Naive thymus-derived CD4-positive, alpha-beta T cell (primary cell): Measurements from ENCODE around the gene CDHR1. TPM values are rescaled to one million over a fixed set of nuclear protein-coding genes. Genes with fewer than 3 reads are reported as not detected.
"Not testable (repeated sequence)": the region's sequence is repeated elsewhere in the genome, so short reads cannot be mapped to it uniquely, and the experiment has no call there.

Experiments
- ATAC-seq: fragments of 150-1000 bp; cut with Tn5 transposase; 2 replicates; pipeline ENCODE4 v1.10.0; 2021; ENCODE audit warnings: mild to moderate bottlenecking, moderate library complexity
- CTCF ChIA-PET: fragments of 350-600 bp; sonication (Branson Sonifier 250); formaldehyde crosslinking; loops from one replicate; lab custom pipeline; 2021; ENCODE audit warnings: antibody characterized with exemption; lab: Charles Lee
- POLR2A ChIA-PET: fragments of 350-600 bp; sonication (Branson Sonifier 250); formaldehyde crosslinking; loops from one replicate; lab custom pipeline; 2021; ENCODE audit warnings: antibody characterized with exemption, inconsistent platforms; lab: Charles Lee
- DNase-seq, 9 donors: peaks; one replicate each; pipeline versions ENCODE4 v3.0.0 to v3.0.0-alpha.2; 2020 to 2022; ENCODE audit warnings: mixed read lengths in 1 of 9
- H3K27ac ChIP-seq: one replicate; pipeline ENCODE4 v1.7.0; 2013; ENCODE audit warnings: mild to moderate bottlenecking, low read depth, low read length, moderate library complexity
- H3K27me3 ChIP-seq, 2 donors: one replicate each; pipeline ENCODE4 v1.7.0; 2013; ENCODE audit warnings: low read length in 2 of 2, mild to moderate bottlenecking in 2 of 2, moderate library complexity in 2 of 2; ENCODE audit not compliant: control insufficient read depth in 2 of 2, insufficient read depth in 2 of 2
- H3K36me3 ChIP-seq, 3 experiments: 1 replicate in 2 of 3; 2 replicates in 1 of 3; pipeline ENCODE4 v1.7.0; 2013; ENCODE audit warnings: low read length in 3 of 3, mild to moderate bottlenecking in 3 of 3, moderate library complexity in 1 of 3; ENCODE audit not compliant: insufficient read depth in 3 of 3, control insufficient read depth in 2 of 3
- H3K4me1 ChIP-seq, 2 donors: one replicate each; pipeline ENCODE4 v1.7.0; 2013; ENCODE audit warnings: low read length in 2 of 2, mild to moderate bottlenecking in 2 of 2, moderate library complexity in 1 of 2; ENCODE audit not compliant: control insufficient read depth in 2 of 2, insufficient read depth in 2 of 2
- H3K4me3 ChIP-seq: 2 replicates; pipeline ENCODE4 v1.7.0; 2013; ENCODE audit warnings: mild to moderate bottlenecking, low read length
- H3K9me3 ChIP-seq, 3 experiments: 1 replicate in 2 of 3; 2 replicates in 1 of 3; pipeline ENCODE4 v1.7.0; 2013; ENCODE audit warnings: low read length in 3 of 3; ENCODE audit not compliant: control insufficient read depth in 2 of 3
- H3K27ac Mint-ChIP-seq, 9 donors: one replicate each; pipeline ENCODE4 v1.8.0; 2020 to 2022; ENCODE audit warnings: mixed read lengths in 9 of 9, mild to moderate bottlenecking in 8 of 9, moderate library complexity in 5 of 9, inconsistent platforms in 2 of 9
- H3K27me3 Mint-ChIP-seq, 5 donors: one replicate each; pipeline ENCODE4 v1.8.0; 2021 to 2022; ENCODE audit warnings: mixed read lengths in 5 of 5, mild to moderate bottlenecking in 1 of 5
- H3K36me3 Mint-ChIP-seq, 5 donors: one replicate each; pipeline ENCODE4 v1.8.0; 2020 to 2022; ENCODE audit warnings: mixed read lengths in 5 of 5, mild to moderate bottlenecking in 3 of 5, inconsistent platforms in 1 of 5
- H3K4me1 Mint-ChIP-seq, 7 donors: one replicate each; pipeline ENCODE4 v1.8.0; 2020 to 2022; ENCODE audit warnings: mixed read lengths in 7 of 7, mild to moderate bottlenecking in 3 of 7, inconsistent platforms in 1 of 7
- H3K4me3 Mint-ChIP-seq, 10 donors: one replicate each; pipeline ENCODE4 v1.8.0; 2020 to 2022; ENCODE audit warnings: mild to moderate bottlenecking in 10 of 10, mixed read lengths in 10 of 10, moderate library complexity in 6 of 10, inconsistent platforms in 2 of 10
- H3K9me3 Mint-ChIP-seq, 11 donors: one replicate each; pipeline ENCODE4 v1.8.0; 2020 to 2022; ENCODE audit warnings: mixed read lengths in 11 of 11, mild to moderate bottlenecking in 4 of 11, inconsistent platforms in 1 of 11, moderate library complexity in 1 of 11
- intact Hi-C, 2 donors: fragments of 100-400 bp; cut with micrococcal nuclease; formaldehyde crosslinking; loops; one replicate each; pipeline ENCODE4 v1.15.1; 2023
- polyA plus RNA-seq, 2 donors: library from polyadenylated mRNA; unstranded; fragments of 300-500 nt; fragmentation: Illumina TruSeq; gene quantifications; one replicate each; pipeline ENCODE4 v1.2.3, GENCODE V29; 2021
- total RNA-seq, 6 experiments: library from RNA in 5 of 6; stranded (reverse) in 5 of 6; gene quantifications; 1 replicate in 5 of 6; 2 replicates in 1 of 6; pipeline ENCODE4 v1.2.3 and lab custom pipeline; 2021 to 2026

CDHR1 gene
- total and polyA plus RNA-seq, 7 experiments from 2014 or later, result 0.15 to 1.6 (median 0.30) TPM; not detected in 2

DNA sequence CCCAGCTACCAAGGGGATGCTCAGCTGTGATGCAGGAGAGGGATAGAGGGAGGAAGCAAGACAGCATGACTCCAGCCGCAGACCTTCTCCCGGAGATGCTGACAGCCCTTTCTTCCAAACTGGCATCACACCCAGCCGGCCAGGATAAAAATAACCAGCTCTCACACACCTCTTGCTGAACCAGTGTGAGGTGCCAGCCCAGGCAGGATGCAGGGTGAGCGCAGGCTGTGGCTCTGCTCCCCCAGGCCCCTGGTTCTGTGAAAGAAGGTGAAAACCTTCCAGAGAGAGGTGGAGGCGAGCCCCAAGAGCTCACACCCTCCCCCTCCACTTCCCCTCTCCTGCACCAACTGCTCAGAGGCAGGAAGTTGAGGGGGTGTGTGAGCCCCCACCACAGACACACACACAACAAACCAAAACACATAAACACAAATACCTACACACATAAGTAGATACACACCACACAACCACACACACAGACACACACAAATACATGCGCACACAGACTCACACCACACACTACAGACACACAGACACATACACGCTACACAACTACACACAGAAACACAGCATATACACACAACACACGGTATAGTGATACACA lies 16.7 kb upstream of the CDHR1 start:
- Mint-ChIP-seq H3K27ac (no peak overlapping the region), H3K9me3 (peaks cover 0 to 4% (median 0%) of the 10 kb centered on the region in 11 donors), H3K4me1 (peaks cover 0 to 12% (median 8%) of the 10 kb centered on the region in 7 donors), H3K36me3 (no peaks in the 10 kb centered on the region), H3K27me3 (no peaks in the 10 kb centered on the region), H3K4me3 (no peak overlapping the region)
- Histone ChIP-seq H3K36me3 (no peaks in the 10 kb centered on the region), H3K9me3 (no peaks in the 10 kb centered on the region), H3K4me3 (peak overlapping the region; percentile 30), H3K27ac (peak overlapping the region; percentile 43), H3K4me1 (peaks cover 27 to 36% of the 10 kb centered on the region in 2 donors), H3K27me3 (no peaks in the 10 kb centered on the region)
- intact Hi-C loops, result loop anchor here in 1 of 2 donors (1.0 kb wide), 2 partner anchors 17 to 38 kb away; partner anchors contain the start of genes CDHR1 and GHITM
- CTCF ChIA-PET, result interaction anchor here (1.1 to 1.8 kb wide), 5 partner anchors 14 to 30 kb away, joined by 3 to 5 read pairs (median 4); no protein-coding TSS in a partner anchor
- DNase-seq, result peak in 7 of 9 donors; percentile 43 to 77 (median 67)
- POLR2A ChIA-PET, result interaction anchor here (0.9 to 1.5 kb wide), 7 partner anchors 9 to 148 kb away, joined by 3 to 12 read pairs (median 4); partner anchors contain the start of gene GHITM
- peak; percentile 90 for ATAC-seq

DNA sequence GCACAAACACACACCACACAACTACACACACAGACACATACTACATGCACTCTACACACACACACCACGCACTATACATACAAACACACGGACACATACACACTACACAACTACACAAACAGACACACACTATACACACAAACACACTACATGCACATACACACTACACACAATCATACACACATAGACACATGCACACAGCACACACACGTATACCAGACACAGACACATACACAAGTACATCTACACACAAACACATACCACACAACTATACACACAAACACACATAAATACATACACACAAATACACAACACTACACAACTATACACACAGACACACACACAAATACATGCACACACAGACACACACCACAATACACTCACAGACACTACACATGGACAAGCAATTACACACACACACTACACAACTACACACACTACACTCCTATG lies 16.2 kb upstream of the CDHR1 start:
- Mint-ChIP-seq H3K9me3 (peaks cover 0 to 4% (median 0%) of the 10 kb centered on the region in 11 donors), H3K36me3 (no peaks in the 10 kb centered on the region), H3K27ac (no peak overlapping the region), H3K27me3 (no peaks in the 10 kb centered on the region), H3K4me1 (peaks cover 0 to 12% (median 7%) of the 10 kb centered on the region in 7 donors), H3K4me3 (no peak overlapping the region)
- no peak for ATAC-seq
- intact Hi-C loops, result no loop called here
- Histone ChIP-seq H3K4me1 (peaks cover 27 to 36% of the 10 kb centered on the region in 2 donors), H3K36me3 (no peaks in the 10 kb centered on the region), H3K9me3 (no peaks in the 10 kb centered on the region), H3K4me3 (no peak overlapping the region), H3K27ac (no peak overlapping the region), H3K27me3 (no peaks in the 10 kb centered on the region)
- DNase-seq, result no peak
- POLR2A ChIA-PET, result interaction anchor here (1.0 to 1.5 kb wide), 5 partner anchors 9 to 39 kb away, joined by 3 to 12 read pairs (median 6); partner anchors contain the start of gene GHITM
- CTCF ChIA-PET, result interaction anchor here (1.1 to 1.8 kb wide), 3 partner anchors 14 to 29 kb away, joined by 3 to 5 read pairs (median 4); no protein-coding TSS in a partner anchor

DNA sequence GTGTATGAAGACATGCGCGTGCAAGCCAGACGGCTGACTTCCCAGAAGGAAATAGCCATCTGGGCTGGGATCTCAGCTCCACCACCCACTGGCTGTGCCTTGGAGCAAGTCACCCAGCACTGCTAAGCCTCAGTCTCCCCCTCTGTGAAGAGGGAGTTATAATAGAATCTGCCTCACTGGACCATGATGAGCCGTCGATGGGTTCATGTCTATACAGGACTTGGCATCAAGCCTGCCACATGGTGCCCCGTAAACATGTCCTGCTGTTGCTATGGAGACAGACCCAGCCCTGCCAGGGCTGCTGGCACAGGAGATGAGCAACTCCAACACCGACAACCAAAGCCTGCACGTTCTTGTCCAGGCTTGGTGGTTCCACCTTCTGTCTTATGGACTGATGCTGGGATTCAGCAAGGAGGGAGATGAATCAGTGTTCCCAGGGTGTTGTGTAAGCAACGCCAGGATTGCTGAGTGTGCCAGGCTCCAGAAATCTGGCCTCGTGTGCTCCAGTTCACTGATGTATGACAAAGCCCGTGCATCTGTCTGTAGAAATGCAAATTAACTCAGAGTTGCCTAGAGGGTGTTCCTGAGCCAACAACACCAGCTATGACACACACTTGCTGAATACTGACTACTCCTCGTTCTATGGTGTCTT lies 15.2 kb upstream of the CDHR1 start:
- ATAC-seq (peak; percentile 47), DNase-seq (peak in 5 of 9 donors; percentile 23 to 44 (median 34))
- no peaks in the 10 kb centered on the region for H3K9me3 ChIP-seq
- H3K36me3 ChIP-seq, result no peaks in the 10 kb centered on the region
- Mint-ChIP-seq H3K27me3 (no peaks in the 10 kb centered on the region), H3K9me3 (peaks cover 0 to 4% (median 0%) of the 10 kb centered on the region in 11 donors), H3K4me1 (peaks cover 0 to 12% (median 7%) of the 10 kb centered on the region in 7 donors), H3K36me3 (no peaks in the 10 kb centered on the region), H3K27ac (no peak overlapping the region), H3K4me3 (no peak overlapping the region)
- H3K4me1 ChIP-seq, result peaks cover 27 to 36% of the 10 kb centered on the region in 2 donors
- no peak overlapping the region for H3K4me3 ChIP-seq
- H3K27ac ChIP-seq, result no peak overlapping the region
- H3K27me3 ChIP-seq, result no peaks in the 10 kb centered on the region
- intact Hi-C loops, result no loop called here
- ChIA-PET CTCF (no interaction called here), POLR2A (no interaction called here)

DNA sequence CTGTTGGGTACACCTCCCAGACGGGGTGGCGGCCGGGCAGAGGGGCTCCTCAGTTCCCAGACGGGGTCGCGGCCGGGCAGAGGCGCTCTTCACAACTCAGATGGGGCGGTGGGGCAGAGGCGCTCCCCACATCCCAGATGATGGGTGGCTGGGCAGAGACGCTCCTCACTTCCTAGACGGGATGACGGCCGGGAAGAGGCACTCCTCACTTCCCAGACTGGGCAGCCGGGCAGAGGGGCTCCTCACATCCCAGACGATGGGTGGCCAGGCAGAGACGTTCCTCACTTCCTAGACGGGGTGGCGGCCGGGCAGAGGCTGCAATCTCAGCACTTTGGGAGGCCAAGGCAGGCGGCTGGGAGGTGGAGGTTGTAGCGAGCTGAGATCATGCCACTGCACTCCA lies 14.0 kb upstream of the CDHR1 start:
- H3K4me1 ChIP-seq, result peaks cover 27 to 35% of the 10 kb centered on the region in 2 donors
- H3K4me3 Mint-ChIP-seq, result not testable (repeated sequence)

DNA sequence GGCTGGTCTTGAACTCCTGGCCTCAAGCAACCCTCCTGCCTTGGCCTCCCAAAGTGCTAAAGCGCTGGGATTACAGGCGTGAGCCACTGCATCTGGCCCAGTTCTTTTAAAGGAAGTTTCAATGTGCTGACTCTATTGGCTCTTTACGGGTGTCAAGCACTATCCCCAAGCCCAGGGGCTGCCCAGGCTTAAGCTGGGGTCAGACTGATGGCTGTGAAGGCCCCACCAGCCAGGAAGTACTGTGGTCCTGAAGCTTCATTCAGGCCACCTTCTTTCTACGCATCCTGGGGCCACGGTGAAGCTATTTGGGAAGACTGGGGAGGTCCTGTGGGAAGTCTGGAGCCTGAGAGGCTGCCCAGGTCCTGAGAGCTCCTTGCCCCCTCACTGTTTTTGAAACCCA lies 12.7 kb upstream of the CDHR1 start:
- intact Hi-C loops, result no loop called here
- no peak overlapping the region for H3K27ac ChIP-seq
- no peak for ATAC-seq

More for the DNA sequence above, 14.0 kb upstream of the CDHR1 start:
- ATAC-seq, H3K36me3 ChIP-seq, H3K27ac Mint-ChIP-seq, H3K9me3 Mint-ChIP-seq, CTCF ChIA-PET, H3K36me3 Mint-ChIP-seq, H3K27ac ChIP-seq, H3K4me3 ChIP-seq, H3K27me3 Mint-ChIP-seq, DNase-seq, intact Hi-C loops, H3K27me3 ChIP-seq, POLR2A ChIA-PET, H3K9me3 ChIP-seq: not testable (repeated sequence)
- H3K4me1 Mint-ChIP-seq, result peaks cover 5 to 13% (median 8%) of the 10 kb centered on the region in 7 donors

DNA sequence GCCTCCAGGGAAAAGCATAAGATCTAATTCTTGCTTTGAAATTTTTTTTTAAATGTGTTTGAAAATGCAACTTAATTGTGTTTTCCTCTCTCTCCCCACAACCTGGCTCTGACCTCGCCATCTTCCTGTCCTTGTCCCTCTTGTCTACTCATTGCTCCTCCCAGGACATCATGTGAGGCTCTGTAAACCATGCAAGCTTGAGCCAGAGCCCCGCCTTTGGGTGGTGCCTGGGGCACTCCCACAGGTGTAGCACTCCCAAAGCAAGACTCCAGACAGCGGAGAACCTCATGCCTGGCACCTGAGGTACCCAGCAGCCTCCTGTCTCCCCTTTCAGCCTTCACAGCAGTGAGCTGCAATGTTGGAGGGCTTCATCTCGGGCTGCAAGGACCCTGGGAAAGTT lies 9.8 kb upstream of the CDHR1 start:
- Histone ChIP-seq H3K9me3 (no peaks in the 10 kb centered on the region), H3K4me3 (no peak overlapping the region), H3K27me3 (no peaks in the 10 kb centered on the region), H3K36me3 (no peaks in the 10 kb centered on the region), H3K27ac (no peak overlapping the region), H3K4me1 (no peaks in the 10 kb centered on the region)
- peaks cover 0 to 4% (median 0%) of the 10 kb centered on the region in 11 donors for H3K9me3 Mint-ChIP-seq
- H3K4me3 Mint-ChIP-seq, result no peak overlapping the region
- H3K36me3 Mint-ChIP-seq, result no peaks in the 10 kb centered on the region
- DNase-seq (no peak), ATAC-seq (no peak)
- peaks cover 0 to 6% (median 0%) of the 10 kb centered on the region in 7 donors for H3K4me1 Mint-ChIP-seq
- peaks cover 0 to 3% (median 0%) of the 10 kb centered on the region in 5 donors for H3K27me3 Mint-ChIP-seq
- H3K27ac Mint-ChIP-seq, result peak overlapping the region in 2 of 9 donors; percentile 23 to 41
- ChIA-PET POLR2A (no interaction called here), CTCF (no interaction called here)
- intact Hi-C loops, result no loop called here

More for the DNA sequence above, 12.7 kb upstream of the CDHR1 start:
- Mint-ChIP-seq H3K27ac (no peak overlapping the region), H3K27me3 (peaks cover 0 to 3% (median 0%) of the 10 kb centered on the region in 5 donors), H3K4me1 (peaks cover 3 to 10% (median 5%) of the 10 kb centered on the region in 7 donors), H3K4me3 (no peak overlapping the region), H3K36me3 (no peaks in the 10 kb centered on the region), H3K9me3 (peaks cover 0 to 4% (median 0%) of the 10 kb centered on the region in 11 donors)
- CTCF ChIA-PET, result interaction anchor here (0.5 to 1.1 kb wide), 2 partner anchors 8 to 9 kb away, joined by 3 read pairs; no protein-coding TSS in a partner anchor
- Histone ChIP-seq H3K36me3 (no peaks in the 10 kb centered on the region), H3K27me3 (no peaks in the 10 kb centered on the region), H3K4me3 (no peak overlapping the region), H3K4me1 (peaks cover 23 to 24% of the 10 kb centered on the region in 2 donors), H3K9me3 (no peaks in the 10 kb centered on the region)
- POLR2A ChIA-PET, result interaction anchor here (0.6 kb wide), 1 partner anchor 1705 kb away, joined by 3 read pairs; no protein-coding TSS in a partner anchor
- no peak for DNase-seq
